Smooth muscle cell (in vitro differentiated cells): Measurements from ENCODE around the gene YPEL5. TPM values are rescaled to one million over a fixed set of nuclear protein-coding genes. Genes with fewer than 3 reads are reported as not detected.

Source experiments
- DNase-seq: peaks from one replicate; lab custom pipeline; 2025; ENCODE audit not compliant: unreplicated experiment; lab: John Stamatoyannopoulos, UW
- H2AFZ ChIP-seq: fragments of 200-600 bp; sonication (generic); 2 replicates; pipeline ENCODE4 v1.6.0; 2016; ENCODE audit warnings: antibody characterized with exemption, low read depth, mild to moderate bottlenecking
- H3F3A ChIP-seq: fragments of 200-600 bp; sonication (generic); 2 replicates; pipeline ENCODE4 v1.6.0; 2017; ENCODE audit warnings: antibody characterized with exemption, low read depth
- H3K27ac ChIP-seq: fragments of 200-600 bp; sonication (generic); 2 replicates; pipeline ENCODE4 v1.5.1; 2016; ENCODE audit warnings: low read depth, mild to moderate bottlenecking
- H3K27me3 ChIP-seq: fragments of 200-600 bp; sonication (generic); 2 replicates; pipeline ENCODE4 v1.6.1; 2016; ENCODE audit warnings: low read depth, mild to moderate bottlenecking
- H3K36me3 ChIP-seq: fragments of 200-600 bp; sonication (generic); 2 replicates; pipeline ENCODE4 v1.5.1; 2016; ENCODE audit warnings: low read depth
- H3K4me1 ChIP-seq: fragments of 200-600 bp; sonication (generic); 2 replicates; pipeline ENCODE4 v1.5.1; 2016; ENCODE audit warnings: low read depth
- H3K4me2 ChIP-seq: fragments of 200-600 bp; sonication (generic); 2 replicates; pipeline ENCODE4 v1.6.0; 2016; ENCODE audit warnings: mild to moderate bottlenecking
- H3K4me3 ChIP-seq: fragments of 200-600 bp; sonication (generic); 2 replicates; pipeline ENCODE4 v1.5.1; 2016; ENCODE audit warnings: mild to moderate bottlenecking
- H3K79me2 ChIP-seq: fragments of 200-600 bp; sonication (generic); 2 replicates; pipeline ENCODE4 v1.6.0; 2016; ENCODE audit warnings: low read depth, mild to moderate bottlenecking
- H3K9ac ChIP-seq: fragments of 200-600 bp; sonication (generic); 2 replicates; pipeline ENCODE4 v1.6.0; 2016; ENCODE audit warnings: low read depth
- H3K9me3 ChIP-seq: fragments of 200-600 bp; sonication (generic); replicated peaks from 2 replicates; pipeline ENCODE4 v1.5.1; 2016; ENCODE audit warnings: low read depth
- H4K20me1 ChIP-seq: fragments of 200-600 bp; sonication (generic); 2 replicates; pipeline ENCODE4 v1.6.0; 2016; ENCODE audit warnings: low read depth
- WGBS: methylation state at CpG from one replicate; pipeline ENCODE4 v1.1.7; 2016; ENCODE audit warnings: low lambda C conversion rate; 5-methylcytosine and 5-hydroxymethylcytosine counted together
- polyA plus RNA-seq: library from polyadenylated mRNA; unstranded; fragments of >200 nt; fragmentation: Nextera tagmentation; extraction: Ambion mirVana; gene quantifications from 2 replicates; pipeline ENCODE4 v1.2.1, GENCODE V29; 2016
- total RNA-seq: library from RNA; depleted of rRNA; stranded (reverse); fragments of >200 nt; gene quantifications from 2 replicates; pipeline ENCODE4 v1.2.3, GENCODE V29; 2014
- TF ChIP-seq, protein P1 (sequence below): fragments of 200-600 bp; sonication (generic); IDR thresholded peaks from 2 replicates; pipeline ENCODE4 v1.5.1; 2017; ENCODE audit warnings: borderline replicate concordance, mild to moderate bottlenecking, antibody characterized with exemption; ENCODE audit not compliant: insufficient read depth, poor library complexity, severe bottlenecking

The YPEL5 gene
- total and polyA plus RNA-seq, 2 experiments from 2014 or later, result 95.7 to 155 TPM

DNA sequence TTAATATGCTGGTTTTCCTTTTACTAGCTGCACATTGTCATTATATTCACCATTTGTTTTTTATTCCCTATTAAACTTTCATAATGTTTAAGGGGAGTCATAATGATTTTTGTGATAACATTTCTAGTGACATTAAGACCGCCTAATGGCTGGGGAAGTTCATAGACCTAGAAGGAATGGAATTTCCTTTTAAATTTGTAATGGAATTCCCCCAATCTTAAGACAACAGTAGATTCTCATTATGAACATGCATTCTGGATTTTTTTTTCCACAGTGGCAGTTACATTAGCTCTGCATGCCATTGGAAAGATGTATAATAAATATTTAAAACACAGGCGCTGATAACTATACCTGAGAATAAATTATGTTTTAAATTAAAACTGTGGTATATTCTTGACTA is 8.4 kb downstream of the YPEL5 start:
- peaks cover 10% of the 10 kb centered on the region for H3K4me1 ChIP-seq
- 97% methylated on average over 2 of the region's 2 CpGs for WGBS
- no peak for DNase-seq
- no peaks in the 10 kb centered on the region for H3K27me3 ChIP-seq
- no peak overlapping the region for H3K4me3 ChIP-seq
- H3F3A ChIP-seq, result peaks cover 5% of the 10 kb centered on the region
- H2AFZ ChIP-seq, result no peak overlapping the region
- H3K36me3 ChIP-seq, result peaks cover 21% of the 10 kb centered on the region
- H3K4me2 ChIP-seq, result no peak overlapping the region
- H3K79me2 ChIP-seq, result peaks cover 50% of the 10 kb centered on the region
- TF ChIP-seq, protein P1, sequence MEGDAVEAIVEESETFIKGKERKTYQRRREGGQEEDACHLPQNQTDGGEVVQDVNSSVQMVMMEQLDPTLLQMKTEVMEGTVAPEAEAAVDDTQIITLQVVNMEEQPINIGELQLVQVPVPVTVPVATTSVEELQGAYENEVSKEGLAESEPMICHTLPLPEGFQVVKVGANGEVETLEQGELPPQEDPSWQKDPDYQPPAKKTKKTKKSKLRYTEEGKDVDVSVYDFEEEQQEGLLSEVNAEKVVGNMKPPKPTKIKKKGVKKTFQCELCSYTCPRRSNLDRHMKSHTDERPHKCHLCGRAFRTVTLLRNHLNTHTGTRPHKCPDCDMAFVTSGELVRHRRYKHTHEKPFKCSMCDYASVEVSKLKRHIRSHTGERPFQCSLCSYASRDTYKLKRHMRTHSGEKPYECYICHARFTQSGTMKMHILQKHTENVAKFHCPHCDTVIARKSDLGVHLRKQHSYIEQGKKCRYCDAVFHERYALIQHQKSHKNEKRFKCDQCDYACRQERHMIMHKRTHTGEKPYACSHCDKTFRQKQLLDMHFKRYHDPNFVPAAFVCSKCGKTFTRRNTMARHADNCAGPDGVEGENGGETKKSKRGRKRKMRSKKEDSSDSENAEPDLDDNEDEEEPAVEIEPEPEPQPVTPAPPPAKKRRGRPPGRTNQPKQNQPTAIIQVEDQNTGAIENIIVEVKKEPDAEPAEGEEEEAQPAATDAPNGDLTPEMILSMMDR, result no peak
- H3K27ac ChIP-seq, result no peak overlapping the region
- H3K9me3 ChIP-seq, result no peaks in the 10 kb centered on the region
- H4K20me1 ChIP-seq, result peaks cover 100% of the 10 kb centered on the region
- no peak overlapping the region for H3K9ac ChIP-seq

DNA sequence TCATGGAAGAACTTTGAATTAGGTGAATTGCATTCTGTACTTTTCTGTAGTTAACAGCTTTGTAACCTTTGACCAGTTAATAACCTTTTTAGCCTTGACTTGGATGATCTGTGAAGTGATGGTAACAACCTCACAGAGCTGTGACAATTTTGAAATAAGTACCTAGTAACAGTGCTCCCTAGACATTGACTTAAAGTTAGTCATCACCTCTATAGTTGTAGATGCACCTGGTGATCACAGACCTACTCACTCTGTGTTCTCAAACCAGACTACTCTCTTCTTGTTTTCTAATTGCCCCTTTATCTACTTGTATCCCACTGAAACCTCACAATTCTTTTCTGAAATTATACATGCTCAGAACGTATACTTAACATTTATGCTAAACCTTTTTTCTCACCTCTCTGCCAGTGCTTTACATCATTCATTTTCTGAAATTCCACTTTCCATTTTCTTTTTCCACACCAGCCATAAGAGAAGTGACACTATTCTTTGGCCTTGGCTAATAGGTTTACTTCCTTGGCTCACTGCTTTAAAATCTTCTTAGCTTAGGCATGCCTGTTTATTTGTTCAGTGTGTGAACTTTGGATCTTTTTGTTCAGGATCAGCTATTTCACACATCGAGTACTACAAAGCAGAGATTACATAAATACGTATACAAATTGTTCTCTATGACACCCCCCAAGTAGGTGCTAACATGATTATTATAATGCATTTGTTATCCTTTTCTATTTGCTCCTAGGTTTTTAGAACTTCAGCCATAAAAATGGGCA is 9.3 kb downstream of the YPEL5 start:
- no peaks in the 10 kb centered on the region for H3K27me3 ChIP-seq
- WGBS, result 91% methylated on average over 3 of the region's 3 CpGs
- H3K27ac ChIP-seq, result no peak overlapping the region
- H3K4me2 ChIP-seq, result no peak overlapping the region
- H2AFZ ChIP-seq, result no peak overlapping the region
- H4K20me1 ChIP-seq, result peaks cover 100% of the 10 kb centered on the region
- no peaks in the 10 kb centered on the region for H3K9me3 ChIP-seq
- H3K9ac ChIP-seq, result no peak overlapping the region
- TF ChIP-seq, protein P1, result no peak
- H3K4me1 ChIP-seq, result peaks cover 2% of the 10 kb centered on the region
- peaks cover 21% of the 10 kb centered on the region for H3K36me3 ChIP-seq
- no peak overlapping the region for H3K4me3 ChIP-seq
- peaks cover 5% of the 10 kb centered on the region for H3F3A ChIP-seq
- no peak for DNase-seq
- H3K79me2 ChIP-seq, result peaks cover 41% of the 10 kb centered on the region

DNA sequence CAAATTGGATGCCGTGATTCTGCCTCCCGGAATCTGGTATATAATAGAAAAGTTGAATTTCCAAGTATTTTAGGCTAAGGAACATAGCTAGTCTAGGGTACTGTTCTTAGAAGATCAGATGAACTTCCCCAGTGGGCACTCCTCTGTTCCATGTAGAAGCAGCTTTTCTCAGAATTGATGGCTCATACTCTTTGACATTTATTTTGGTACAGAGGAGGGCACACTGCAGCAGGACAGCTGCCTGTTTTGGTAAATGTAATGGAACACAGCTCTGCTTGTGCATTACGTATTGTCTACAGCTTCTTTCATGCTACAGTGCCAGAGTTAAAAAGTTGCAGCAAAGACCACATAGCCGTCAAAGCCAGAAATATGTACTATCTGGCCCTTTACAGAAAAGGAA is 10.8 kb downstream of the YPEL5 start:
- no peak overlapping the region for H3K27ac ChIP-seq
- H4K20me1 ChIP-seq, result peaks cover 100% of the 10 kb centered on the region
- no peak overlapping the region for H3K4me3 ChIP-seq
- H3K4me1 ChIP-seq, result no peaks in the 10 kb centered on the region
- peaks cover 21% of the 10 kb centered on the region for H3K36me3 ChIP-seq
- H3K9ac ChIP-seq, result no peak overlapping the region
- H3K27me3 ChIP-seq, result no peaks in the 10 kb centered on the region
- TF ChIP-seq, protein P1, result no peak
- WGBS, result 95% methylated on average over 4 of the region's 4 CpGs
- no peak overlapping the region for H3K4me2 ChIP-seq
- H3F3A ChIP-seq, result peaks cover 18% of the 10 kb centered on the region
- H2AFZ ChIP-seq, result no peak overlapping the region
- H3K79me2 ChIP-seq, result peaks cover 26% of the 10 kb centered on the region
- no peaks in the 10 kb centered on the region for H3K9me3 ChIP-seq
- DNase-seq, result no peak

DNA sequence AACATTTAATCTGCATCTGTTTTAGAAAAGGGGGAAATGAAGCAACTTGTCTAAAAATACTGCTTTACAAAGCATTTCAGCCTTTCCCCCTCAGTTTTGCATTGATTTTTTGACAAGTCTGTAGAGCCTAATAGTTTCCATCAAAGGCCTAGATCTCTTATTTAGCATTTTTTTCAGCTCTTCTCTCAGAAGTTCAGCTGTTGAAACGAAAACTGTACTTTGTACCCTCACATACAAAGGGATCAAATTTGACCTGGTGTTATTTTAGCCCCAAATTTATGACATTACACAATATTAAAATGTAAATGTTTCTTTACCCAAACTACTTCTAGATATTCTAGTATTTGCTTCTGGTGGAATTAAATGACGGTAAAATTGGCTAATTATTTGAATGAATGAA is 13.0 kb downstream of the YPEL5 start:
- no peaks in the 10 kb centered on the region for H3K9me3 ChIP-seq
- no peak for DNase-seq
- H2AFZ ChIP-seq, result no peak overlapping the region
- no peak overlapping the region for H3K4me3 ChIP-seq
- no peak overlapping the region for H3K9ac ChIP-seq
- H3K27ac ChIP-seq, result no peak overlapping the region
- WGBS, result 95% methylated on average over 2 of the region's 2 CpGs
- no peaks in the 10 kb centered on the region for H3K4me1 ChIP-seq
- peaks cover 26% of the 10 kb centered on the region for H3F3A ChIP-seq
- peaks cover 21% of the 10 kb centered on the region for H3K36me3 ChIP-seq
- no peaks in the 10 kb centered on the region for H3K27me3 ChIP-seq
- no peak overlapping the region for H3K4me2 ChIP-seq
- TF ChIP-seq, protein P1, result no peak
- H4K20me1 ChIP-seq, result peaks cover 85% of the 10 kb centered on the region
- peaks cover 12% of the 10 kb centered on the region for H3K79me2 ChIP-seq
